Mammary microvascular endothelial cell (primary cell): ENCODE results near the gene KIFAP3. TPM values are rescaled to one million over a fixed set of nuclear protein-coding genes. Genes with fewer than 3 reads are reported as not detected.

Experiments used
- total RNA-seq: library from RNA; depleted of rRNA; stranded (reverse); fragments of >200 nt; gene quantifications from 2 replicates; pipeline ENCODE4 v1.2.3, GENCODE V29; 2015

The KIFAP3 gene
- 14.9 and 17.4 TPM in 2 replicates for total RNA-seq

GRCh38 chr1:170074250-170075157 lies at the start of gene KIFAP3:
Gene KIFAP3, minus strand, starts transcription at chr1:170074695. Its CDS starts 228 bp downstream, at chr1:170074467.

DNA sequence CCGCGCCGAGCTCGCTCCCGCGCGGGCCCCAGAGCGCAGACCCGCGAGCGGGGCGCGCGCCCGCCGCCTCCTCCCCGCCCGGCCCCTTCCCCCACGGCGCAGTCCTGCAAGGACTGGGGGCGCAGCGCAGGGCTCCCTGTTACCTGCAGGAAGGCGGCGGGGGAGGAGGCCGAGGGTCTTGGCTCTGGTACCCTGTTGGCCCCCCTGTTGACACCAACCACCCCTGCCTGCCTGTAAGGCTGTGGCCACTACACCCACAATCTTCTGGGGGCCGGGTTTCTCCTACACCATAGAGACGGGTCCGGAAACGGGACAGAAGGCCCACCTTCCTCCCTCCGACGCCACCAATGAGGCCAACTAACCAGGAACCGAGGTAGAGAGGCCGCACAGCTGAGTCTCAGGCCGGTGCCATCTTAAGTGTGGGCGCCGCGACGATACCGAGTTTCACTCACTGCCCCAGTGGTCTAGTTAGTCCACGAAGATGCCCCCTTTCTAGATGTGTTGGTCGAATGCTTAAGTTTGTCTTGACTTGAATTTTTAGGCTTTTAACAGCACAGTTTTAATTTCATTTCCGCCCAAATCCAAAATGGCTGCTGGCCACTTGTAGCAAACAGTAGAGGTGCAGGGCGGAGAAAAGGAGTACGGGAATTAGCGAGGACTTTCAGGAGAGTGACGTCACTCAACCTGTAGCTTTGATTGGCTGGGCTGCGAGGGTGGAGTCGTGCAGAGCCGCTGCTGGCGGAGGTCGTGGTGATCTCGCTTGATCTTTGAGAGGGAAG lies 180.7 kb downstream of the KIFAP3 start, which contains the start of gene SCYL3:
Gene SCYL3, minus strand, starts transcription at position 252 of the 779 bp plus-strand sequence. CDS start 5,056 bp downstream, outside the sequence.

Other genes with a start within 250 kb of the KIFAP3 start
- gene SCYL3, start 180.8 kb downstream of the KIFAP3 start, total RNA-seq, result 2.7 and 3.1 TPM in 2 replicates
- not detected in 2 replicates for gene NTMT2, start 71.3 kb upstream of the KIFAP3 start, total RNA-seq